ENCODE data around the gene MEGF11.

The MEGF11 gene

GRCh38 chr15:66019826-66020398 lies 233.6 kb downstream of the MEGF11 start:
- no peak overlapping the region for H3K4me3 ChIP-seq (ENCODE audit: low read length)
- DNase-seq (ENCODE audit: low read depth), result no peak
- no peak for TF ChIP-seq CTCF (conservative IDR thresholded peaks at IDR 0.05; ENCODE audit: low read depth, low read length)

GRCh38 chr15:66019368-66019767 lies 234.2 kb downstream of the MEGF11 start:
- H3K4me3 ChIP-seq (ENCODE audit: low read length), result no peak overlapping the region
- DNase-seq (ENCODE audit: low read depth), result no peak
- TF ChIP-seq CTCF (conservative IDR thresholded peaks at IDR 0.05; ENCODE audit: low read depth, low read length), result no peak

- no peak overlapping the region for H3K4me3 ChIP-seq (ENCODE audit: low read length)
- DNase-seq (ENCODE audit: low read depth), result no peak
- no peak for TF ChIP-seq CTCF (conservative IDR thresholded peaks at IDR 0.05; ENCODE audit: low read depth, low read length)
Measured at GRCh38 chr15:66018488-66018797, 235.1 kb downstream of the MEGF11 start.

GRCh38 chr15:66017792-66018487 lies 235.6 kb downstream of the MEGF11 start:
- no peak overlapping the region for H3K4me3 ChIP-seq (ENCODE audit: low read length)
- no peak for TF ChIP-seq CTCF (conservative IDR thresholded peaks at IDR 0.05; ENCODE audit: low read depth, low read length)
- no peak for DNase-seq (ENCODE audit: low read depth)

DNA sequence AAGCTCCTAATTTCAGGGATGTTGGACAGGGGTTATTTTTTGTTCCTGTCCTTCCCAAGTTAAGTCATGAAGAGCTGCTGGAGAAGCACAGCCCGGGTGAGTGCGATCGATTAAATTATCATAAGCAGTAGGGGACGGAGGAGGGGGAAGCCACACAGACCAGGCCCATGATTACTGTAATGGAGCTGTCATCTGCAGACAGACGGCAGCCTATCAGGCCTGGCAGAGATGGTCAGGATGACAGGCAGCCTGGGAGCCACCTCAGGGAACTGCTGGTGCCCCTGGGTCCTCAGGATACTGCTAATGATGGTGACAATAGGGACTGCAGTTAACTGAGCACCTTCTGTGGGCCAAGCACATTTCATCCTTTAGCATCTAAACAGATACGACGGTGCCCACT lies 236.6 kb downstream of the MEGF11 start:
- TF ChIP-seq CTCF (conservative IDR thresholded peaks at IDR 0.05; ENCODE audit: low read depth, low read length), result no peak
- H3K4me3 ChIP-seq (ENCODE audit: low read length), result no peak overlapping the region
- DNase-seq (ENCODE audit: low read depth), result no peak

- TF ChIP-seq CTCF (conservative IDR thresholded peaks at IDR 0.05; ENCODE audit: low read depth, low read length), result no peak
- H3K4me3 ChIP-seq (ENCODE audit: low read length), result no peak overlapping the region
- no peak for DNase-seq (ENCODE audit: low read depth)
Measured at GRCh38 chr15:66016199-66016598, 237.4 kb downstream of the MEGF11 start.

GRCh38 chr15:66014635-66015182 lies 238.8 kb downstream of the MEGF11 start:
- DNase-seq (ENCODE audit: low read depth), result no peak
- no peak overlapping the region for H3K4me3 ChIP-seq (ENCODE audit: low read length)
- no peak for TF ChIP-seq CTCF (conservative IDR thresholded peaks at IDR 0.05; ENCODE audit: low read depth, low read length)

All from retinal pigment epithelial cell (primary cell).